Naive thymus-derived CD4-positive, alpha-beta T cell (primary cell): ENCODE data around the gene STAMBPL1. TPM values are rescaled to one million over a fixed set of nuclear protein-coding genes. Genes with fewer than 3 reads are reported as not detected.
A peak's percentile ranks its signal among the peaks of the same experiment; 100 is the strongest.

ENCODE experiments used
- ATAC-seq: fragments of 150-1000 bp; cut with Tn5 transposase; 2 replicates; pipeline ENCODE4 v1.10.0; 2021; ENCODE audit warnings: mild to moderate bottlenecking, moderate library complexity
- CTCF ChIA-PET: fragments of 350-600 bp; sonication (Branson Sonifier 250); formaldehyde crosslinking; loops from one replicate; lab custom pipeline; 2021; ENCODE audit warnings: antibody characterized with exemption; lab: Charles Lee
- POLR2A ChIA-PET: fragments of 350-600 bp; sonication (Branson Sonifier 250); formaldehyde crosslinking; loops from one replicate; lab custom pipeline; 2021; ENCODE audit warnings: antibody characterized with exemption, inconsistent platforms; lab: Charles Lee
- DNase-seq, 9 donors: peaks; one replicate each; pipeline versions ENCODE4 v3.0.0 to v3.0.0-alpha.2; 2020 to 2022; ENCODE audit warnings: mixed read lengths in 1 of 9
- H3K27ac ChIP-seq: one replicate; pipeline ENCODE4 v1.7.0; 2013; ENCODE audit warnings: mild to moderate bottlenecking, low read depth, low read length, moderate library complexity
- H3K27me3 ChIP-seq, 2 donors: one replicate each; pipeline ENCODE4 v1.7.0; 2013; ENCODE audit warnings: low read length in 2 of 2, mild to moderate bottlenecking in 2 of 2, moderate library complexity in 2 of 2; ENCODE audit not compliant: control insufficient read depth in 2 of 2, insufficient read depth in 2 of 2
- H3K36me3 ChIP-seq, 3 experiments: 1 replicate in 2 of 3; 2 replicates in 1 of 3; pipeline ENCODE4 v1.7.0; 2013; ENCODE audit warnings: low read length in 3 of 3, mild to moderate bottlenecking in 3 of 3, moderate library complexity in 1 of 3; ENCODE audit not compliant: insufficient read depth in 3 of 3, control insufficient read depth in 2 of 3
- H3K4me1 ChIP-seq, 2 donors: one replicate each; pipeline ENCODE4 v1.7.0; 2013; ENCODE audit warnings: low read length in 2 of 2, mild to moderate bottlenecking in 2 of 2, moderate library complexity in 1 of 2; ENCODE audit not compliant: control insufficient read depth in 2 of 2, insufficient read depth in 2 of 2
- H3K4me3 ChIP-seq: 2 replicates; pipeline ENCODE4 v1.7.0; 2013; ENCODE audit warnings: mild to moderate bottlenecking, low read length
- H3K9me3 ChIP-seq, 3 experiments: 1 replicate in 2 of 3; 2 replicates in 1 of 3; pipeline ENCODE4 v1.7.0; 2013; ENCODE audit warnings: low read length in 3 of 3; ENCODE audit not compliant: control insufficient read depth in 2 of 3
- H3K27ac Mint-ChIP-seq, 9 donors: one replicate each; pipeline ENCODE4 v1.8.0; 2020 to 2022; ENCODE audit warnings: mixed read lengths in 9 of 9, mild to moderate bottlenecking in 8 of 9, moderate library complexity in 5 of 9, inconsistent platforms in 2 of 9
- H3K27me3 Mint-ChIP-seq, 5 donors: one replicate each; pipeline ENCODE4 v1.8.0; 2021 to 2022; ENCODE audit warnings: mixed read lengths in 5 of 5, mild to moderate bottlenecking in 1 of 5
- H3K36me3 Mint-ChIP-seq, 5 donors: one replicate each; pipeline ENCODE4 v1.8.0; 2020 to 2022; ENCODE audit warnings: mixed read lengths in 5 of 5, mild to moderate bottlenecking in 3 of 5, inconsistent platforms in 1 of 5
- H3K4me1 Mint-ChIP-seq, 7 donors: one replicate each; pipeline ENCODE4 v1.8.0; 2020 to 2022; ENCODE audit warnings: mixed read lengths in 7 of 7, mild to moderate bottlenecking in 3 of 7, inconsistent platforms in 1 of 7
- H3K4me3 Mint-ChIP-seq, 10 donors: one replicate each; pipeline ENCODE4 v1.8.0; 2020 to 2022; ENCODE audit warnings: mild to moderate bottlenecking in 10 of 10, mixed read lengths in 10 of 10, moderate library complexity in 6 of 10, inconsistent platforms in 2 of 10
- H3K9me3 Mint-ChIP-seq, 11 donors: one replicate each; pipeline ENCODE4 v1.8.0; 2020 to 2022; ENCODE audit warnings: mixed read lengths in 11 of 11, mild to moderate bottlenecking in 4 of 11, inconsistent platforms in 1 of 11, moderate library complexity in 1 of 11
- intact Hi-C, 2 donors: fragments of 100-400 bp; cut with micrococcal nuclease; formaldehyde crosslinking; loops; one replicate each; pipeline ENCODE4 v1.15.1; 2023
- polyA plus RNA-seq, 2 donors: library from polyadenylated mRNA; unstranded; fragments of 300-500 nt; fragmentation: Illumina TruSeq; gene quantifications; one replicate each; pipeline ENCODE4 v1.2.3, GENCODE V29; 2021
- total RNA-seq, 6 experiments: library from RNA in 5 of 6; stranded (reverse) in 5 of 6; gene quantifications; 1 replicate in 5 of 6; 2 replicates in 1 of 6; pipeline ENCODE4 v1.2.3 and lab custom pipeline; 2021 to 2026

Gene STAMBPL1
- total and polyA plus RNA-seq, 7 experiments from 2014 or later = 12.5 to 57.7 (median 35.7) TPM

DNA sequence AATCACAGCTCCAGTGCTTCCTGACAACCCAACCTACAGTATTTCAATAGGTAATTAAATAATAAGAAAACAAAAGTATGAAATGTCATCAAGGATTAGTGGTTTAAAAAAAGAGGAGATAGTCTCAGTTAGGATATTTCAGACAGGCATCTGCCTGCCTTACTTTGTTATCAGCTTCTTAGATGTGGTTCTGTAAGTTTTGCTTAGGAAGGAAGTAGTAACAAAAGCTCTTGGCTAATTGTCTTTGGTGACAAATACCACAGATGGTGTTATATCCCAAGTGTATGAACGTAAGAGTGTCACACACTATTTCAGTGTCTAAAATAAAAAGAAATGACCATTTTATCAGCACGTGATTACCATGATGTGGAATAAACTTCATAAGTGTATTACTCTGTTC, 82.3 kb downstream of the STAMBPL1 start:
- Histone ChIP-seq H3K27ac (no peak overlapping the region), H3K9me3 (no peaks in the 10 kb centered on the region), H3K27me3 (no peaks in the 10 kb centered on the region), H3K4me3 (no peak overlapping the region), H3K36me3 (no peaks in the 10 kb centered on the region), H3K4me1 (peaks cover 10 to 20% of the 10 kb centered on the region in 2 donors)
- peaks cover 0 to 2% (median 0%) of the 10 kb centered on the region in 5 donors for H3K27me3 Mint-ChIP-seq
- POLR2A ChIA-PET = interaction anchor here (0.8 kb wide), 2 partner anchors 19 to 27 kb away, joined by 4 to 5 read pairs; no protein-coding TSS in a partner anchor
- ATAC-seq (peak; percentile 75), DNase-seq (peak in 6 of 9 donors; percentile 8 to 47 (median 39))
- CTCF ChIA-PET = interaction anchor here (1.6 kb wide), 2 partner anchors 28 to 67 kb away, joined by 3 to 4 read pairs; no protein-coding TSS in a partner anchor
- peak overlapping the region in 8 of 10 donors; percentile 34 to 80 (median 60) for H3K4me3 Mint-ChIP-seq
- peak overlapping the region in 4 of 9 donors; percentile 1 to 32 (median 21) for H3K27ac Mint-ChIP-seq
- H3K9me3 Mint-ChIP-seq = peaks cover 0 to 2% (median 0%) of the 10 kb centered on the region in 11 donors
- H3K36me3 Mint-ChIP-seq = peaks cover 0 to 7% (median 0%) of the 10 kb centered on the region in 5 donors
- intact Hi-C loops = loop anchor here in 1 of 2 donors (1.0 kb wide), 1 partner anchor 28 kb away; the partner anchor contains the start of gene FAS
- peaks cover 16 to 28% (median 26%) of the 10 kb centered on the region in 7 donors for H3K4me1 Mint-ChIP-seq

DNA sequence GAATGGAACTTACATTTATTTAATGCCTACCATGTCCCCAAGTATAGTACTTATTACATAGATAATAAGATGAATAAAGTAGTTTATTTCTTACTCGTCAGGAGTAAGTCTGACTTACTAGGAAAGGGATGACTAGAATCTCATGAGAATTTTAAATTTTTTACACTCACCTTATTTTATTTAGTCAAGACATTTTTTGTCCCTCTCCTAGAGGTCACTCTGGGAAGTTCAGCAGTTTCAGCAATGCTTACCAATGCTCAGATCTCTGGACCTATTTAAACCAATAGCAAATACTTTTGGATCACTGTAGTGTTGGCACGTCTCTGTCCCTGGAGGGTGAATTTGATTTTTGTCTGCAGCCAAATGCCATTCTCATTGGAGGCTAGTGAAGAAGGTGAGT, 83.3 kb downstream of the STAMBPL1 start:
- H3K27ac ChIP-seq = no peak overlapping the region
- H3K27me3 ChIP-seq = no peaks in the 10 kb centered on the region
- no peak overlapping the region for H3K27ac Mint-ChIP-seq
- intact Hi-C loops = no loop called here
- DNase-seq = no peak
- H3K4me1 Mint-ChIP-seq = peaks cover 16 to 28% (median 26%) of the 10 kb centered on the region in 7 donors
- H3K4me1 ChIP-seq = peaks cover 10 to 20% of the 10 kb centered on the region in 2 donors
- peaks cover 0 to 2% (median 0%) of the 10 kb centered on the region in 11 donors for H3K9me3 Mint-ChIP-seq
- H3K9me3 ChIP-seq = no peaks in the 10 kb centered on the region
- H3K27me3 Mint-ChIP-seq = peaks cover 0 to 5% (median 0%) of the 10 kb centered on the region in 5 donors
- no peak overlapping the region for H3K4me3 Mint-ChIP-seq
- CTCF ChIA-PET = interaction anchor here (1.6 kb wide), 2 partner anchors 29 to 66 kb away, joined by 3 to 4 read pairs; no protein-coding TSS in a partner anchor
- no peaks in the 10 kb centered on the region for H3K36me3 ChIP-seq
- peaks cover 0 to 7% (median 0%) of the 10 kb centered on the region in 5 donors for H3K36me3 Mint-ChIP-seq
- no peak overlapping the region for H3K4me3 ChIP-seq
- ATAC-seq = no peak
- POLR2A ChIA-PET = interaction anchor here (0.6 to 2.3 kb wide), 3 partner anchors 11 to 27 kb away, joined by 3 to 8 read pairs (median 3); partner anchors contain the start of gene FAS

GRCh38 chr10:88964360-88964759, 84.3 kb downstream of the STAMBPL1 start:
- H3K4me1 Mint-ChIP-seq = peaks cover 16 to 28% (median 26%) of the 10 kb centered on the region in 7 donors
- Histone ChIP-seq H3K4me1 (peaks cover 10 to 20% of the 10 kb centered on the region in 2 donors), H3K27me3 (no peaks in the 10 kb centered on the region), H3K4me3 (no peak overlapping the region), H3K27ac (no peak overlapping the region), H3K9me3 (no peaks in the 10 kb centered on the region), H3K36me3 (no peaks in the 10 kb centered on the region)
- H3K9me3 Mint-ChIP-seq = peaks cover 0 to 2% (median 0%) of the 10 kb centered on the region in 11 donors
- ChIA-PET CTCF (no interaction called here), POLR2A (interaction anchor here (2.3 kb wide), 1 partner anchor 26 kb away, joined by 8 read pairs; the partner anchor contains the start of gene FAS)
- H3K27me3 Mint-ChIP-seq = peaks cover 0 to 11% (median 0%) of the 10 kb centered on the region in 5 donors
- H3K27ac Mint-ChIP-seq = no peak overlapping the region
- DNase-seq = no peak
- intact Hi-C loops = no loop called here
- H3K4me3 Mint-ChIP-seq = no peak overlapping the region
- no peak for ATAC-seq
- H3K36me3 Mint-ChIP-seq = peaks cover 0 to 7% (median 0%) of the 10 kb centered on the region in 5 donors

GRCh38 chr10:88964869-88965415, 84.9 kb downstream of the STAMBPL1 start:
- no peak overlapping the region for H3K4me3 ChIP-seq
- no peak overlapping the region for H3K27ac Mint-ChIP-seq
- POLR2A ChIA-PET = interaction anchor here (2.3 kb wide), 1 partner anchor 25 kb away, joined by 8 read pairs; the partner anchor contains the start of gene FAS
- intact Hi-C loops = no loop called here
- CTCF ChIA-PET = no interaction called here
- no peaks in the 10 kb centered on the region for H3K9me3 ChIP-seq
- H3K4me1 ChIP-seq = peaks cover 10 to 20% of the 10 kb centered on the region in 2 donors
- DNase-seq (no peak), ATAC-seq (no peak)
- H3K9me3 Mint-ChIP-seq = peaks cover 0 to 2% (median 0%) of the 10 kb centered on the region in 11 donors
- peaks cover 0 to 8% (median 0%) of the 10 kb centered on the region in 5 donors for H3K36me3 Mint-ChIP-seq
- no peaks in the 10 kb centered on the region for H3K36me3 ChIP-seq
- H3K27me3 ChIP-seq = no peaks in the 10 kb centered on the region
- no peak overlapping the region for H3K4me3 Mint-ChIP-seq
- peaks cover 0 to 15% (median 0%) of the 10 kb centered on the region in 5 donors for H3K27me3 Mint-ChIP-seq
- H3K27ac ChIP-seq = no peak overlapping the region
- H3K4me1 Mint-ChIP-seq = peaks cover 16 to 28% (median 26%) of the 10 kb centered on the region in 7 donors

DNA sequence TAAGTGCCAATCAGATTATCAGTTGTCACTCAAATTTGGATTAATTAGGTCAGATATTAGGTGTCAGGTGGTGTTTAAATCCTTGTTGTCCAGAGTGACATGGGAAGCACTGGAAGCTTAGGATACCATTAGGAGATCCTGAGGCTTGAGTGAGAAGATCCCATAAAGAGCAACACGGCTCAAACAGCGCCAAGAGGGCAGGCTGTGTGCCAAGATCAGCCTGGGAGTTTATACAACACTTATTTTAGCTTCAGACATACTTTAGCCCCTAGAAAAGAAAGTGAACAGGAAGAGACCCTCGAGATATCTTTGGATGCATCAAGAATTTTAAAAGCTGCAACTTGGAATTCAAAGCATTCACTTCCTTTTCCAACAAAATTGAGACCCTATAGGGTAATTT, 86.8 kb downstream of the STAMBPL1 start:
- H3K27ac Mint-ChIP-seq = no peak overlapping the region
- intact Hi-C loops = no loop called here
- no peaks in the 10 kb centered on the region for H3K36me3 ChIP-seq
- DNase-seq (no peak), ATAC-seq (no peak)
- POLR2A ChIA-PET = no interaction called here
- CTCF ChIA-PET = no interaction called here
- H3K9me3 ChIP-seq = no peaks in the 10 kb centered on the region
- H3K36me3 Mint-ChIP-seq = peaks cover 0 to 5% (median 0%) of the 10 kb centered on the region in 5 donors
- peaks cover 0 to 2% (median 0%) of the 10 kb centered on the region in 11 donors for H3K9me3 Mint-ChIP-seq
- H3K4me1 ChIP-seq = peaks cover 6 to 11% of the 10 kb centered on the region in 2 donors
- peaks cover 0 to 19% (median 0%) of the 10 kb centered on the region in 5 donors for H3K27me3 Mint-ChIP-seq
- peaks cover 9 to 15% (median 12%) of the 10 kb centered on the region in 7 donors for H3K4me1 Mint-ChIP-seq
- no peaks in the 10 kb centered on the region for H3K27me3 ChIP-seq
- H3K27ac ChIP-seq = no peak overlapping the region
- no peak overlapping the region for H3K4me3 ChIP-seq
- no peak overlapping the region for H3K4me3 Mint-ChIP-seq

- no peaks in the 10 kb centered on the region for H3K36me3 ChIP-seq
- peaks cover 0 to 21% (median 0%) of the 10 kb centered on the region in 5 donors for H3K27me3 Mint-ChIP-seq
- no peak for DNase-seq
- H3K4me3 ChIP-seq = no peak overlapping the region
- H3K9me3 ChIP-seq = no peaks in the 10 kb centered on the region
- no peaks in the 10 kb centered on the region for H3K9me3 Mint-ChIP-seq
- H3K27me3 ChIP-seq = no peaks in the 10 kb centered on the region
- CTCF ChIA-PET = interaction anchor here (1.4 kb wide), 1 partner anchor 34 kb away, joined by 4 read pairs; no protein-coding TSS in a partner anchor
- no peak overlapping the region for H3K27ac ChIP-seq
- POLR2A ChIA-PET = interaction anchor here (0.6 kb wide), 1 partner anchor 108 kb away, joined by 4 read pairs; no protein-coding TSS in a partner anchor
- intact Hi-C loops = no loop called here
- ATAC-seq = no peak
- H3K4me1 Mint-ChIP-seq = peaks cover 0 to 5% (median 0%) of the 10 kb centered on the region in 7 donors
- H3K4me1 ChIP-seq = no peaks in the 10 kb centered on the region
- H3K36me3 Mint-ChIP-seq = peaks cover 0 to 6% (median 0%) of the 10 kb centered on the region in 5 donors
- no peak overlapping the region for H3K4me3 Mint-ChIP-seq
- H3K27ac Mint-ChIP-seq = no peak overlapping the region
Observed at GRCh38 chr10:88968391-88968790, 88.3 kb downstream of the STAMBPL1 start.
